HG02798 (cell line): ENCODE data around the gene NIP7.
"Not testable (repeated sequence)": the region's sequence is repeated elsewhere in the genome, so short reads cannot be mapped to it uniquely, and the experiment has no call there.

Experiments used
- ATAC-seq: cut with Tn5 transposase; IDR thresholded peaks from one replicate; pipeline ENCODE4 v1.9.1; 2021; ENCODE audit warnings: mild to moderate bottlenecking; ENCODE audit not compliant: unreplicated experiment, poor library complexity

NIP7 gene

DNA sequence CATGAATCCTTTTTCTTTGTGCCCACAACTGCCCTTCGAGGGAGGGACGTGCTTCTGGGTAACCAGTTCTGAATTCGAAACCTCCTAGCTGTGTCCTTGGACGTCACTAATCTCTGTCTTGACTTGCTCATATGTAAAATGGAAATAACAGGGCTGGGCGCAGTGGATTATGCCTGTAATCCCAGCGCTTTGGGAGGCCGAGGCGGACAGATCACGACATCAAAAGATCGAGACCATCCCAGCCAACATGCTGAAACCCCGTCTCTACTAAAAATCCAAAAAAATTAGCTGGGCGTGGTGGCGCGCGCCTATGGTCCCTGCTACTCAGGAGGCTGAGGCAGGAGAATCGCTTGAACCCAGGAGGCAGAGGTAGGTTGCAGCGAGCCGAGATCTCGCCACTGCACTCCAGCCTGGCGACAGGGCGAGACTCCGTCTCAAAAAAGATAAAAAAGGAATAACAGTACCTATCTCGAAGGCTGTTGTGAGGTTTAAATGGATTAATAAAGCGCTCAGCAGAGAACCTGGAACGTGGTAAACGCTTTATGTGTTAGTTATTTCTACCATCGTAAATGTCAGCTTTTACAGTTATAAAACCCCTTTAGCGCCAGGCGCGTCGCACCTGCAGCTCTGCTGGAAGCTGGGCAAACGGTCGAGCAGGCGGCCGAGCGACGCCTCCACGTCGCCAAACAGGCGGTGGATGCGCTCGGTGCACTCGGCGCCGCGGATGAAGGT is 849 bp upstream of the NIP7 start:
- ATAC-seq: no peak

DNA sequence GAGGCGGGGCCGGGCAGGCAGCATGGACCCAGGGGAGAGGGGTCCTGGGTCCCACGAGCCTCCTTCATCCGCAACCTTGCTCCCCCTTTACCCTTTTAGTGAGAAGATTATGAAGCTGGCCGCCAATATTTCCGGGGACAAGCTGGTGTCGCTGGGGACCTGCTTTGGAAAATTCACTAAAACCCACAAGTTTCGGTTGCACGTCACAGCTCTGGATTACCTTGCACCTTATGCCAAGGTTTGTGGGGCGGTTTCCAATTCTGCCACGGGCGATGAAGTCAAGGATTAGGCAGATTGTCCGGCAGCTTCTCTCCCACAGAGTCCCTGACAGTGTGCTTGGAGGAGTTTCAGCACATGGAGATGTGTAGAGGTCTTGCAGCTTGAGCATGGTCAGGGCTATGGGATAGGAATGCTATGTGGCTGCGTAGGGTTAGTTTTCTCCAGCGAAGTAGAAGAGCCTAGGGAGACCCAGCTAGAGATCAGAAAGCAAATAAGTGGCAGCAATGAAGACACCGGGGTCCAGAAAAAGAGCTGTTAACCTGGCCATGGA is 598 bp downstream of the NIP7 start:
- ATAC-seq: no peak

DNA sequence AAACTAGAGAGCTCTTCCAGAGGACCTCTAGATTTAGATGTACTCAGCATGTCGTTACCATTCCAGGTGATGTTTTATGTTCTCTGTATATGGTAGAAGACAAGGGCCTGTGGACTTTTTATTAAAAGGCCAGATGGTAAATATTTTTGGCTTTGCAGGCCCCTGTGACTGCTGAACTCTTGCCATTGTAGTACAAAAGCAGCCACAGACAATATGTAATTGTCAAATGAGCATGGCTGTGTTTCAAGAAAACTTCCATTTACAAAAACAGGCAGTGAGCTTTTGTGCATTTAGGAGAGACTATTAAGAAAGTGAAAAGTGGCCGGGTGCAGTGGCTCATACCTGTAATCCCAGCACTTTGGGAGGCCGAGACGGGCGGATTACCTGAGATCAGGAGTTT is 4.6 kb downstream of the NIP7 start:
- no peak for ATAC-seq

DNA sequence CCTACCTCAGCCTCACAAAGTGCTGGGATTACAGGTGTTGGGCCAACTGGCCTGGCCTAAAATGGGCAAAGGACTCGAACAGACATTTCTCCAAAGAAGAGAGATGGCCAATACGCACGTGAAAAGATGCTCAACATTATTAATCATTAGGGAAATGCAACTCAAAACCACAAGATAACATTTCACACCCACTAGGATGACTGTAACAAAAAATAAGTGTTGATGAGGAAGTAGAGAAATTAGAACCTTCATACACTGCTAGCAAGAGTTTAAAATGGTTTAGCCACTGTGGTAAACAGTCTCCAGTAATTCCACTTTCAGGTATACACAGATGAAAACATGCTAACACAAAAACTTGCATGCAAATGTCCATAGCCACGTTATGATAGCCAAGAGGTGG is 6.4 kb downstream of the NIP7 start:
- no peak for ATAC-seq

DNA sequence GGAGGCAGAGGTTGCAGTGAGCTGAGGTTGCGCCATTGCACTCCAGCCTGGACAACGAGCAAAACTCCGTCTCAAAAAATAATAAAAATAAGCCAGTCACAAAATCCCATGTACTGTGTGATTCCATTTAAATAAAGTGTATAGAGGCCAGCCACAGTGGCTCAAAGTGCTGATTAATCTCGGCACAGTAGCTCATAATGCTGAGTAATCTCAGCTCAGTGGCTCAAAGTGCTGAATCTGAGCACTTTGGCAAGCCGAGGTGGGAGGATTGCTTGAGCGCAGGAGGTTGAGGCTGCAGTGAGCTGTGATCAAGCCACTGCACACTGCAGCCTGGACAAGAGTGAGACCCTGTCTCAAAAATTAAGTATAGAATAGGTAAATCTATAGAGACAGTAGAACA is 7.1 kb downstream of the NIP7 start:
- no peak for ATAC-seq

DNA sequence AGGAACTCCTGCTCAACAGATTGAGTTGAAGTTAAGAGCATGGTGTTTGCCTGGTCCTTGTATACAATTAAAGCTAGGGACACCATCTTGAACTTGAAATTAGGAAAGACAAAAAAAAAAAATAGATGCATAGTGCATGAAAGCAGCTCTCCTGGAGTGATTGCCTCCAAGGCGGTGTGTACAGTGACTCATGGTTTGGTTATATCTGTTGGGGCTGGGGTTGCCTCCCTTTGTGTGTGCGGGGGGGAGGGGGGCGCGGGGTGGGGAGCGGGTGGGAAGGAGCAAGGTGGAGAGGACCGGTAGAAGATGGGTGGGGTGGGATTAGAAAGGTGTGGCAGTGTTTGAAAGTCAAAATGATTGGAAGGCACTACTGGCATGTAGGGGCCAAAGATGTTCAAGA is 8.7 kb downstream of the NIP7 start:
- no peak for ATAC-seq

DNA sequence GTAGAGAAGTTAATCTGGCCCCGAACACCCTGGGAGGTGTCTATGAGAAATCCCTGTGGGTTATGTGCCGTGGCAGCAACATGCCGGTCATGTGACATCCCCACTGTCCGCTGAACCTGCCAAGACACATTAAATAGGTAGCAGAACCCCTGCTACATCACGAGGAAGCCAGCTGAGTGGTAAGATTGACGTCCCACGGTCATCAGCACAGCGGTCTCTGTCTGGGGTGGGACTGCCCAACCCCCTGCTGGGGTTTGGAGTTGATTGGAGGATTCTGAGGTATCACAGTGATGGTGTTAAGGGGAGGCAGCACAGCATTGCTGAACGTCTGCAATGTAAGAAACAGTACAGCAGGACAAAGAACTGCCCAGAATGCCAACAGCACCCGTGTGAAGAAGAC is 10.0 kb downstream of the NIP7 start:
- ATAC-seq: no peak

DNA sequence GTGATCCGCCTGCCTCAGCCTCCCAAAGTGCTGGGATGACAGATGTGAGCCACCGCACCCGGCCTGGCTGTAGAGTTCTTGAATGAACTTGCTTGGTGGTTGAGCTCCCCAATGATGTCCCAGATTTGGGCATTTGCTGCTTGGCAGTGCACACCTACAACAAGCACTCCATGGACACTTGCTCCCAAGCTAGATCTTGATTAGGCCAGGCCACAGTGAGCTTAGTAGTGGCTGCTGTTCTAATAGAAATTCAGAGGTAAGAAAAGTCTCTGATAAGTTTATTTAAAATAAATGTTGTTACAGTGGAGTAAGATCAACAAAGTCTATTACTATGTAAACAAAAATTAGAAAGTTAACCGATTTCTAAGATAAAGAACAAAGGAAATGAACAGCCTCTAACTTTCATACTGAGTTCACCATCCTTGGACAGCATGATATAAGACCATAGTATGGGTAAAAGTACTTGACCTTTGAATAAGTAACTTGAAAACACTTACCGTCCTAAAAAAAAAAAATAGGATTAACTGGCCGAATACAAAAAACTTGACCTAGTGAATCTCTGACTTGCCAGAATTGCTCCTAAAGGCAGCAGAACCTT is 11.1 kb downstream of the NIP7 start:
- no peak for ATAC-seq

DNA sequence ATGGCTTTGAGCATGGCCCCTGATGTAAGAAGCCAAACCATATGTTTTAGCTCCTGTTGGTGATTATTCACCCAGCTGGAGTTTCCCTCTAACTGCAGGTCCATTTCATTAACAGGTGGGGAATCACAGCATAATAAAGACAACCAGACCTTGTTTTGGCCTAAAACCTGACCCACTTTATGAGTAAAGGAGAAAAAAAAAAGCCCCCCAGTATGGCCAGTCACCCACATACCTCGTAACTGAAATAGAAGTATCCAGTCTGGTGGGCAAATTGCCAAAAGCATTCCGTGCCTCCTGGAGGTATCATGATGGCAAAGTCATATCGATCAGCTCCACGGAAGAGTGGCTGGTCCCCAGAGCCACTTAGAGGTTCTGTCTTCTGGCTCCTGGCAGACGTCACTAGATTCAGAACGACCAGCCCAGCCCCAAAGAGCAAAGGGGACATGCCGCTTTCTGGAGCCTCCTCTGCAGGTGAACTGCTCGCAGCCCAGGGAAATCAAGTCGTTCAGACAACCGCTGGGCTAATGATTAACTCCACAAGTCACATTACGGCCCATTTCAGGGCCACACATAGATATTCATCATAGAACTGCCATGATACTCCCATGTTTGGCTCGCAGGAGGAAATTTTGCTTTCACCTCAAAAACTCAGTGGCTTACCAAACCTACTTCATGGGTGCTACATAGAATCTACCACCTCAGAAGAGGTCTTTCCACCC is 11.9 kb downstream of the NIP7 start, which contains the start of gene TMED6:
Gene TMED6 (minus strand): TSS at position 478 of the 719 bp plus-strand sequence. CDS start 33 bp downstream, at position 445.
- ATAC-seq: no peak

DNA sequence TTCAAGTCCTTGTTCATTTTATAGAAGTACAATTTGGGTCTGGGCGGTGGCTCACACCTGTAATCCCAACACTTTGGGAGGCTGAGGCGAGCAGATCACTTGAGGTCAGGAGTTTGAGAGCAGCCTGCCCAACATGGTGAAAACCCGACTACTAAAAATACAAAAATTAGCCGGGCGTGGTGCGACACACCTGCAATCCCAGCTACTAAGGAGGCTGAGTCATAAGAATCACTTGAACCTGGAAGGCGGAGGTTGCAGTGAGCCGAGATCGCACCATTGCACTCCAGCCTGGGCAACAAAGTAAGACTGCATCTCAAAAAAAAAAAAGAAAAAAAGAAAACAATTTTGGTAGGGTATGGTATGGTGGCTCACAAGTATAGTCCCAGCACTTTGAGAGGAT is 20.5 kb downstream of the NIP7 start:
- not testable (repeated sequence) for ATAC-seq

DNA sequence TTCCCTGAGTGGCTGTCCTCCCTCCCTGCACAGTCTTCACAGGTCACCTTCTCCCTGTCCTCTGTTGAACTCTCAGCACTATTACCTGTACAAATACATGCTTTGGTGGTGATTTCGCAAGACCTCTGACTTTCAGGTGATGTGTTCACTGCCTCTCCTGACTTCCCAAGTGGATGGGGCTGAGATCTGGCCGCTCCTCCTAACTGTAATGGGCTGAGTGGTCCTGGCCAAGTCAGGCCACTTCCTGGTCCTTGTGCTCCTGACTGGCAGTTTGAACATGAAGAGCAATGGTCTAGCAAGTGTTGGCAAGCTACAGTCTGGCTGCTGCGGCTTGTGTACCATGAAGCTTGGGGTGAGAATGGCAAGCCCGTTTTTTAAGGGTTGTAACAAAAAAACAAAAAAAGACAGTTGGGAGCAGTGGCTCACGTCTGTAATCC is 23.7 kb downstream of the NIP7 start:
- no peak for ATAC-seq

DNA sequence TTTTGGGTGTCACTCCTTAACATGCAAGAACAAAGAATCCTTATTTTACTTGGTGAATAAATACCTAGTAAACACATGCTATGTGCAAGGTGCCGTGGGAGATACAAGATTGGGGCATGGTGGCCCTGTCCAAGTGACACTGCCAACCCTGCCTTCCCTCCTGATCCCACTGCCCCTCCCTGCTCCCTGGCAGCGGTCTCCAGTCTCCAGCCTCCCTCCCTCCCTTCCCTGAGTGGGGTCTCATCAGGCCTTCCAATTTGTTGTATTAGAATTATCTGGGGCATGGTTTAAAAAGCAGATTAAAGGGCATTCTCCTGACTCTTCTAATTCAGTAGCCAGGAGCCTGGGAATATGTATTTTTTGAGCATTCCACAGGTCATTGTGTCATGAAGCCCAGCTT is 24.5 kb downstream of the NIP7 start:
- no peak for ATAC-seq

DNA sequence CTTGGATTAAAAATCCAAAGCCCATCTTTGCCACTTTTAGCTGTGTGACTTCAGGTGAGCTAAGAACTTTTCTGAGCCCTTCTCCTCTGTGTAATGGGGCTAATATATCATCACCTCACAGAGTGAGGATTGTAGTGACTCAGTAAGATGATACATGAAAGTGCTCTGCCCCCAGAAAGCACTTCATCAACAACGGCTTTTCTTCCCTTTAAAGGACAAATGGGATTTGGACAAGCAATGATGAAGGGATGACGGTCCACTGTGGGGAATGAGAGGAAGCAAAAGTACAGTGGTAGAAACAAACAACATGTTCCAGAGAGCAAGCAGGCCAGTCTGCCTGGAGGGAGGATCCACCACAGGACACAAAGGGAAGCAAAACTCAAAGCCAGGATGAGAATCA is 26.3 kb downstream of the NIP7 start:
- ATAC-seq: no peak

DNA sequence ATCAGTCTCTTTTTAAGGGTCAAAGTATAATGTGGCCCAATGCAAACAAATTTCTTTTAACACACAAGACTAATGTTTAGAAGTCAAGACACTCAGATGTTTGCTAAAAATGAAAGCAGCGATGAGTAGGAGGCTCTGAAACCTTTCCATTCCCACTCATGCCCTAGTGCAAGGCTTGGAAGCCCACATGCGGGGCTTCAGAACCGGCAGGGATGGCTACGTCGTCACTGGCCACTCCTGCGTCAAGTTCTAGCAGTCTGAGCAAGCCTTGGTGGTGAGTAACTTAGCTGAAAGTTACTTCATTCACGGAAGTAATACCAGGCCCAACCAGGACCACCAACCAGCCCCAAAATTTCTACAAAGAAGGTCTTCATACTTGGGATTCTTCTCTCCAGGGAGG is 26.9 kb downstream of the NIP7 start:
- no peak for ATAC-seq

DNA sequence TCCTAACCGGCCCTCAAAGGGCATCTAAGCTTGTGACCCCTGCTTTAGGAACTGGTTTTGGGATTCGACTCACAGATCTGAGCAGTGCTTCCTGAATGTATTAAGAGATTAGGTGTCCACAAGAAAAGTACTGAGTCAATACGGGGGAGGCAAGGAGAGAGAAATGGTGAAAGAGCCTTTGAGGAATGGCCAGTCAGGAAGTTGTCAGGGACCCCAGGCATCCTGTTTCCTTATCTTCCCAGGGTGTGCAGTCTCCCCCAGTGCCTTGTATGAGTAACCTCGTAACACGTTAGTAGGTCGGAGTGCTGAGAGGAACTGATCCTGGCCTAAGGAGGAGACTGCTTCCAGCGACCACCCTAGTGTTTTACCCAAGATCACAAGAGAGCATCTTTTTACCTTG is 28.4 kb downstream of the NIP7 start:
- no peak for ATAC-seq

DNA sequence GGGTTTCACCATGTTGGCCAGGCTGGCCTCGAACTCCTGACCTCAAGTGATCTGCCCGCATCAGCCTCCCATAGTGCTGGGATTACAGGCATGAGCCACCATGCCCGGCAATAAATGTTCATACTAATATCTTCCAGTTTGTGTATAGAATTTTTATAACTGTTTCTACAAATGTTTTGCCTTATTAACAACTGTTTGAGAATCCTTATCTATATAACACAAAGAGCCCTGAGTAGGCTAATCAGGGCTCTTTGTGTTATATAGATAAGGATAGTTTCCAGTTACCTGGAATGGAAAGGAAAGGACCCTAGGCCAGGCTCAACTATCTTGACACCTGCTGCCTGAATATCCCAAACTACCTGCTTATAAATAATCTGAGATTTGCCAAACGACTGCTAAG is 29.3 kb downstream of the NIP7 start:
- no peak for ATAC-seq

DNA sequence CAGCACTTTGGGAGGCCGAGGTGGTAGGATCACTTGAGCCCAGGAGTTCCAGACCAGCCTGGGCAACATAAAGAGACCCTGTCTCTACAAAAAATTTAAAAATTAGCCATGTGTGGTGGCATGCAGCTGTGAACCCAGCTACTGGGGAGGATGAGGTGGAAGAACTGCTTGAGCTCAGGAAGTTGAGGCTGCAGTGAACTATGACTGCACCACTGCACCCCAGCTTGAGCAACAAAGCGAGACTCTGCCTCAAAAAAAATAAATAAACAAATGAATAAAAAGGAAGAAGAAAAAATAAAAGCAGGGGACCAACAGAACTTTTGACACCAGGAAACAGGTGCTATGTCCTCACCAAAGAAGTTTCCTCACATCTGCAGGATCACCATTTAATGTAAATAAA is 32.0 kb downstream of the NIP7 start:
- no peak for ATAC-seq

DNA sequence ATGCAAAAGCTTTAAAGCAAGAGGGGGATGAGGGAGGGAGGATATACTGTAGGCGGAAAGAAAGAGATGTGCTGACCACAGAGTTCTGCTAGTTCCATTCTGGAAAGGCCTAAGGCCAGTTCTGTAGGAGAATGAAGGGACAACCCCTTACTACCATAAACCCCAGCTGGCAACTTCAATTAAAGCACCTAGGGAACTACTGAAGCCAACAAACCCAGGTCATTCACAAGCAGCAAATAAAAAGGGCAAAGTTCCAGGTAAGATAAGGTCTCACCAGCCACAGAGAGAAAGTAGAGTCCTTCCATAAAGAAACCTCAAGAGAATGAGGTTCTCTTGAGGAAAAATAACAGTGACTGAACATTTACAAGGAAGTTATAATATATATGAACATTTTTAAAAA is 33.4 kb downstream of the NIP7 start:
- no peak for ATAC-seq

DNA sequence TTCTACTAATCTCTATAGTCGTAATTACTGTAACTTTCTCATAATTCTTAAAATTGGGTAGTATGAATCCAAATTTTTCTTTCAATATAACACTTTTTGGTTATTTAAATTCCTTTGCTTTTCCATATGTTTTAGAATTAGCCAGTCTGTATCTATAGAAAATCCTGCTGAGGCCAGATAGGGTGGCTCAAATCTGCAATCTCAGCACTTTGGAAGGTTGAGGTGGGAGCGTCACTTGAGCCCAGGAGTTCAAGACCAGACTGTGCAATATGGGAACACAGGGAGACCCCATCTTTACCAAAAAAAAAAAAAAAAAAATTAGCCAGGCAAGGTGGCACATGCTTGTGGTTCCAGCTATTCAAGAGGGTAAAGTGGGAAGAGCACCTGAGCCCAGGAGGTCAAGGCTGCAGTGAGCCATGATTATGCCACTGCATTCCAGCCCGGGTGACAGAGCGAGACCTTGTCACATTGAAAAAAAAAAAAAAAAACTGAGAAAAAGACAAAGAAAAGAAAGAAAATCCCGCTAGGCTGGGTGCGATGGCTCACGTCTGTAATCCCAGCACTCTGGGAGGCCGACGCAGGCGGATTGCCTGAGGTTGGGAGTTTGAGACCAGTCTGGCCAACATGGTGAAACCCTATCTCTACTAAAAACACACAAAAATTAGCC is 37.0 kb downstream of the NIP7 start:
- no peak for ATAC-seq

DNA sequence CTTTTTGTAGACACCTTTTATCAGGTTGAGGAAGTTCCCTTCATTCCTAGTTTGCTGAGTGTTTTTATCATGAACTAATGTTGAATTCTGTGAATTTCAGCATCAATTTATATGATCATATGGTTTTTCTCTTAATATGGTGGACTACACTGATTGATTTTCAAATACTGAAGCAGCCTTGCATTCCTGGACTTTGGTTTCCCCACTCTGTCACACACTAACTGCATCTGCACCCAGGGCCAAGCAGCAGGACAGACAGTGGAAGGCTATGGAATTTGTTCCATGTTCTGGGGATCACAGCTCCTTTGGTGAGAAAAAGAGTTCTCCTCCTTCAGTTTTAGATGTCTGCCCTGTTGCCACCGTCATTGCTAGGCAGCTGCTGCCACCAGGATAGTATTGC is 38.5 kb downstream of the NIP7 start:
- no peak for ATAC-seq

DNA sequence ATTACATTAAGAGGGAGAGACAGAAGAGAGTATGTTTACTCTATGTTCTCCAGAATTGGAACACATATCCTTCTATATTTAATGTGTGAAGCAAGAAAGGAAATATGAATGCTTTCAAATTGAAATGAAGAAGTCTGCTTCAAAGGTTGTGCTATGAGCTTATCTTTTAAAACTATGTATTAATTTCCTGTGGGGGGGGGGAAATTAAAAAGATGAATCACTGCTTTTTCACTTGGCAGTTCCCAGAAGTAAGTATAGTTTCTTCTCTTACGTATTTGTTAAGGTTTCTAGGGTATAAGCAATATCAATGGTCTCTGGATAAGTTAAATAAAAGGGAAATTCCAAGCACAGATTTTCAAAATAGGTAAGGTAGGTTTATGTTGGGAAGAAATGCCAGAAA is 39.2 kb downstream of the NIP7 start:
- no peak for ATAC-seq
